Suppressor macrophage (primary cell): ENCODE results near the gene ULK2.

Experiments used
- DNase-seq, 4 experiments: peaks; one replicate each; pipeline ENCODE4 v3.0.0-alpha.2; 2020 to 2022

The ULK2 gene

GRCh38 chr17:19726631-19727376, 140.9 kb downstream of the ULK2 start:
- DNase-seq: peak in 3 of 4 experiments; percentile 11 to 44 (median 38)

GRCh38 chr17:19725486-19725885, 142.2 kb downstream of the ULK2 start:
- DNase-seq: peak; percentile 81 to 92 (median 86)

DNA sequence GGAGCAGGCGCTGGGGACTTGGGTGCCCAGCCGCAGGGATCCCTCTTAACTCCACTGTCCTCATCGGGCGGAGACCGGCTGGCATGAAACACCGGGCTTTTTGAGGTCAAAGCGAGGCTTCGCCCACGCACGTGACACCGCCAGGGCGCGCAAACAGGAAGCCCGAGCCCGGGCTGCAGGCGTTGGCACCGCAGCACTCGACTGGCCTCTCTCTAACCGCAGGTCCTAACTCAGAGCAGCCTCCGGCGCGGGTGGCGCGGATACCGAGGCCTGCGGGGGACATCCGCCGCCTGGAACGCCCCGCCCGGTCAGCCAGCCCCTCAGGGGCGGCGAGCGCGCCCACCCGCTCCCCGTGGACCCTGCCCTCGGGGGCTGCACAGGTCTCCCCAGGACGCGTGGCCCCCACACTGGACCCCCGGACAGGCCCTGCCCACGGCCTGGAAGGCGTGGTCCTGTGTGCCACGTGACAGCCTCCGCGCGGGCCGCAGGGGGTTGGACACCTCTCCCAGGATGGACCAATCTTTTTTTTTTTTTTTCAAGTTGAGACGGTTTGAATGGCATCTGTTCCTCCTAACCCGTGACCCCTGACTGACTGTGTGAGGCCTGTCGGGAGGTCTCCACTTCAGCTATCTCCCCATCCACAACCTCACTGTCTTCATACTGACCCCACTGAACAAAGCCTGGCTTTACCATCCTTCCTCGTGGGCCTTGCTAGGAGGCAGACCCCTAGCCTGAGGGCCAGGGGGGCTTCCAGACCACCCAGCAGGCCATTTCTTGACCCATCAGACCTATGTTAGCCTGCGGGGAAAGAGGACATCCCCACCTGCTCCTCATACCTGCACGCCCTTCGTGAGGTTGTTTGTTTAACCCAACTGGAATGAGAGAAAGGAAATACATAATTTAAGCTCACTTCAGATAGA, 143.0 kb downstream of the ULK2 start:
- peak; percentile 93 to 97 (median 97) for DNase-seq

DNA sequence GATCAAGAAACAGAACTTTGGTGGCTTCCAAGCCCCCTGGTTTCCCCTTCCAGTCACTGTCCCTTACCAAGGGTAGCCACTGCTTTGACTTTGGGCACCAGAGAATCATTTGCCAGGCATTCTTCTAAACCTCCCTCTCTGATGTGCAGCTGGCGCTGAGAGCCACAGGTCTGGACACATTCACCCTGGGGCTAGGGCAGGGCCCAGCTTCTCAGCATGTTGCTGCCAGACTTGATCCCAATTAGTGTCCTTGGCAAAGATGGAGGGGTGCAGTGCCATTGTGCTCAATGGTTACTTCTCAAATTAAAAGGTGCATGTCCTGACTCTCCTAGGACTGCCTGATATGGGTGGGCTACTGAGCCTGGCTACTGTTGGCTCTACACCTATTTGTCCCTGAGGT, 143.8 kb downstream of the ULK2 start:
- DNase-seq: no peak
